Measurements from ENCODE around the gene ZNF195. TPM values are rescaled to one million over a fixed set of nuclear protein-coding genes. Genes with fewer than 3 reads are reported as not detected.

The ZNF195 gene
- total RNA-seq, 1 experiment from 2014 or later = 116 TPM

DNA sequence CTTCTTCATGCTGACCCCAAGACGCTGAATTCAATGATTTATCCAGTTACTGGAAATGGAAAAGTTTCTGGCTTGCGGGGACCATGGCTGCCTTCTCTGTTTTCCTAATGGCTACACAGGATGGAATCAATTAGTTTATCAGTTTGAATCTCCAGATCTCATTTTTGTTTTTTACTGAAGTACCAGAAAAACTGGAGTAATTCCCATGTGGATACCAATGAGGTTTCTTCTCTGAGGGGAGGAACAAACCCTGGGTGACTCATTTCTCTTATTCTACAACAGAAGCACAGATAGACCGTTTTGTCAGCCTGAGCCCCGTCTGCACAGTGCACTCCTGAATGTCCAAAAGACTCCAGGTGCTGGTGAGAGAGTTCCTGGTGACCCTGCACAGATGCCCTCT lies 3.4 kb downstream of the ZNF195 start:
- Histone ChIP-seq H3K27me3 (ENCODE audit: insufficient read depth, low read length) (no peaks in the 10 kb centered on the region), H3K14ac (ENCODE audit: insufficient read depth, low read length) (no peak overlapping the region), H4K91ac (ENCODE audit: insufficient read length, low read depth, low read length) (no peak overlapping the region), H2AK5ac (ENCODE audit: insufficient read length, low read length) (no peak overlapping the region), H2BK120ac (ENCODE audit: low read depth, low read length, poor library complexity, severe bottlenecking) (no peak overlapping the region), H3K9me3 (ENCODE audit: control insufficient read depth, low read depth, low read length) (no peaks in the 10 kb centered on the region), H3K9ac (ENCODE audit: extremely low read depth, insufficient read length, low read length) (no peak overlapping the region), H4K20me1 (ENCODE audit: control insufficient read depth, insufficient read depth, insufficient read length) (no peaks in the 10 kb centered on the region), H3K23me2 (ENCODE audit: insufficient read length, low read depth, low read length, poor library complexity, severe bottlenecking) (peaks cover 2% of the 10 kb centered on the region), H3K18ac (ENCODE audit: insufficient read length, low read depth, low read length) (no peak overlapping the region), H3K4ac (ENCODE audit: low read depth, low read length) (no peak overlapping the region), H3K4me1 (ENCODE audit: insufficient read depth, low read length) (peaks cover 8% of the 10 kb centered on the region; the same call in 1 of the 2 replicates), H3K27ac (ENCODE audit: insufficient read length, low read depth, low read length) (no peak overlapping the region), H3K23ac (ENCODE audit: insufficient read length, low read depth, low read length) (no peak overlapping the region), H3K79me1 (ENCODE audit: insufficient read depth, low read depth, low read length, poor library complexity, severe bottlenecking) (peaks cover 15% of the 10 kb centered on the region), H3K56ac (ENCODE audit: insufficient read length, low read depth, low read length) (no peak overlapping the region), H2AFZ (ENCODE audit: low read length) (no peak overlapping the region), H4K8ac (replicated peaks; ENCODE audit: insufficient read length, low read depth, low read length) (no peak overlapping the region), H2BK12ac (ENCODE audit: insufficient read length, low read depth, low read length) (no peak overlapping the region), H3K4me2 (ENCODE audit: insufficient read depth, insufficient read length, low read length) (no peak overlapping the region), H2BK20ac (ENCODE audit: low read depth, low read length, poor library complexity, severe bottlenecking) (no peak overlapping the region), H3K79me2 (ENCODE audit: insufficient read depth, low read length) (peaks cover 56% of the 10 kb centered on the region), H2BK15ac (ENCODE audit: low read depth, low read length) (no peak overlapping the region), H2BK5ac (ENCODE audit: insufficient read length, low read length) (no peak overlapping the region), H4K5ac (ENCODE audit: insufficient read length, low read depth, low read length) (no peak overlapping the region), H3T11ph (ENCODE audit: low read length) (no peak overlapping the region)
- peak overlapping the region; percentile 60 to 95 for H3K4me3 Mint-ChIP-seq
- no CpG with 5 or more reads among the region's 4 CpGs for WGBS (ENCODE audit: extremely low coverage, insufficient read length, low lambda C conversion rate)
- peaks cover 0 to 6% of the 10 kb centered on the region in 2 experiments; a peak in 2 of 5 replicates for H3K9me3 Mint-ChIP-seq
- H3K27ac Mint-ChIP-seq = peak overlapping the region; percentile 43 to 92 (median 72); a peak in 5 of 7 replicates
- H3K27me3 Mint-ChIP-seq (ENCODE audit: low read depth) = no peaks in the 10 kb centered on the region
- peaks cover 70 to 79% (median 76%) of the 10 kb centered on the region in 3 experiments for H3K36me3 Mint-ChIP-seq (ENCODE audit: insufficient read depth in 1 of 3, low read depth in 3 of 3)
- H3K4me1 Mint-ChIP-seq = peaks cover 42 to 58% of the 10 kb centered on the region in 2 experiments
- TF ChIP-seq, protein P1, sequence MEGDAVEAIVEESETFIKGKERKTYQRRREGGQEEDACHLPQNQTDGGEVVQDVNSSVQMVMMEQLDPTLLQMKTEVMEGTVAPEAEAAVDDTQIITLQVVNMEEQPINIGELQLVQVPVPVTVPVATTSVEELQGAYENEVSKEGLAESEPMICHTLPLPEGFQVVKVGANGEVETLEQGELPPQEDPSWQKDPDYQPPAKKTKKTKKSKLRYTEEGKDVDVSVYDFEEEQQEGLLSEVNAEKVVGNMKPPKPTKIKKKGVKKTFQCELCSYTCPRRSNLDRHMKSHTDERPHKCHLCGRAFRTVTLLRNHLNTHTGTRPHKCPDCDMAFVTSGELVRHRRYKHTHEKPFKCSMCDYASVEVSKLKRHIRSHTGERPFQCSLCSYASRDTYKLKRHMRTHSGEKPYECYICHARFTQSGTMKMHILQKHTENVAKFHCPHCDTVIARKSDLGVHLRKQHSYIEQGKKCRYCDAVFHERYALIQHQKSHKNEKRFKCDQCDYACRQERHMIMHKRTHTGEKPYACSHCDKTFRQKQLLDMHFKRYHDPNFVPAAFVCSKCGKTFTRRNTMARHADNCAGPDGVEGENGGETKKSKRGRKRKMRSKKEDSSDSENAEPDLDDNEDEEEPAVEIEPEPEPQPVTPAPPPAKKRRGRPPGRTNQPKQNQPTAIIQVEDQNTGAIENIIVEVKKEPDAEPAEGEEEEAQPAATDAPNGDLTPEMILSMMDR (conservative IDR thresholded peaks at IDR 0.05) = no peak
- DNase-seq = no peak

Measured in H9 (cell line).